HepG2 (cell line): ENCODE data around the gene LMCD1. TPM values are rescaled to one million over a fixed set of nuclear protein-coding genes. Genes with fewer than 3 reads are reported as not detected.

Experiments used
- E2F5 ChIP-seq: sonication (generic); formaldehyde crosslinking; conservative IDR thresholded peaks from 2 replicates; pipeline ENCODE4 v1.4.0; 2020; ENCODE audit warnings: missing genetic modification reagents
- JUN ChIP-seq: sonication (generic); formaldehyde crosslinking; IDR thresholded peaks from 2 replicates; pipeline ENCODE4 v1.4.0; 2020; ENCODE audit warnings: mild to moderate bottlenecking, missing genetic modification reagents
- KDM4B ChIP-seq: sonication (generic); formaldehyde crosslinking; IDR thresholded peaks from 2 replicates; pipeline ENCODE4 v1.4.0; 2020; ENCODE audit warnings: missing genetic modification reagents
- MATR3 ChIP-seq: sonication (generic); formaldehyde crosslinking; IDR thresholded peaks from 2 replicates; pipeline ENCODE4 v1.4.0; 2020; ENCODE audit warnings: missing genetic modification reagents
- NAIF1 ChIP-seq: sonication (generic); formaldehyde crosslinking; IDR thresholded peaks from 2 replicates; pipeline ENCODE4 v1.5.0; 2020; ENCODE audit warnings: mild to moderate bottlenecking, missing genetic modification reagents, borderline replicate concordance
- NFE2 ChIP-seq: sonication (generic); formaldehyde crosslinking; IDR thresholded peaks from 2 replicates; pipeline ENCODE4 v1.4.0; 2020; ENCODE audit warnings: missing genetic modification reagents
- PBX3 ChIP-seq: sonication (generic); formaldehyde crosslinking; IDR thresholded peaks from 2 replicates; pipeline ENCODE4 v1.8.1; 2023; ENCODE audit warnings: missing genetic modification reagents, inconsistent platforms, borderline replicate concordance
- SKI ChIP-seq: fragments of 450-650 bp; IDR thresholded peaks from one replicate; pipeline ENCODE4 v1.6.1; 2018; ENCODE audit warnings: mild to moderate bottlenecking; ENCODE audit not compliant: partially characterized antibody
- SOX13 ChIP-seq, 3 experiments: fragments of 450-650 bp in 1 of 3; sonication (generic) in 1 of 3; formaldehyde crosslinking in 1 of 3; IDR thresholded peaks in 2 of 3; conservative IDR thresholded peaks in 1 of 3; 2 replicates each; pipeline versions ENCODE4 v1.5.0 to v1.6.1; 2016 to 2020; ENCODE audit warnings: antibody characterized with exemption in 1 of 3, mild to moderate bottlenecking in 1 of 3, missing compliant biosample characterization in 1 of 3, missing genetic modification reagents in 1 of 3, moderate library complexity in 1 of 3
- SP140L ChIP-seq: sonication (generic); formaldehyde crosslinking; IDR thresholded peaks from 2 replicates; pipeline ENCODE4 v1.4.0; 2020; ENCODE audit warnings: missing genetic modification reagents, borderline replicate concordance
- SPEN ChIP-seq: sonication (generic); formaldehyde crosslinking; IDR thresholded peaks from 2 replicates; pipeline ENCODE4 v1.5.1; 2020; ENCODE audit warnings: low read depth, mild to moderate bottlenecking, missing genetic modification reagents
- ZBTB20 ChIP-seq: sonication (generic); formaldehyde crosslinking; IDR thresholded peaks from 2 replicates; pipeline ENCODE4 v1.8.1; 2023; ENCODE audit warnings: missing genetic modification reagents, low read depth, mild to moderate bottlenecking, borderline replicate concordance
- ZNF10 ChIP-seq: sonication (generic); formaldehyde crosslinking; IDR thresholded peaks from 2 replicates; pipeline ENCODE4 v1.4.0; 2020; ENCODE audit warnings: mild to moderate bottlenecking, low read depth, missing genetic modification reagents, borderline replicate concordance
- ZNF232 ChIP-seq: sonication (generic); formaldehyde crosslinking; IDR thresholded peaks from 2 replicates; pipeline ENCODE4 v1.4.0; 2020; ENCODE audit warnings: missing genetic modification reagents, borderline replicate concordance
- ZNF260 ChIP-seq: sonication (generic); formaldehyde crosslinking; IDR thresholded peaks from 2 replicates; pipeline ENCODE4 v1.4.0; 2020; ENCODE audit warnings: missing genetic modification reagents, low read depth, mild to moderate bottlenecking, borderline replicate concordance
- ZNF326 ChIP-seq: sonication (generic); formaldehyde crosslinking; IDR thresholded peaks from 2 replicates; pipeline ENCODE4 v1.4.0; 2020; ENCODE audit warnings: missing genetic modification reagents, borderline replicate concordance
- ZNF432 ChIP-seq: sonication (generic); formaldehyde crosslinking; IDR thresholded peaks from 2 replicates; pipeline ENCODE4 v1.5.0; 2020; ENCODE audit warnings: missing genetic modification reagents, mild to moderate bottlenecking, borderline replicate concordance
- ZNF556 ChIP-seq: sonication (generic); formaldehyde crosslinking; IDR thresholded peaks from 2 replicates; pipeline ENCODE4 v1.4.0; 2020; ENCODE audit warnings: mild to moderate bottlenecking, missing genetic modification reagents, borderline replicate concordance
- ZNF558 ChIP-seq: sonication (generic); formaldehyde crosslinking; IDR thresholded peaks from 2 replicates; pipeline ENCODE4 v1.9.0; 2022; ENCODE audit warnings: mild to moderate bottlenecking, missing genetic modification reagents, borderline replicate concordance
- ZNF691 ChIP-seq: sonication (generic); formaldehyde crosslinking; IDR thresholded peaks from 2 replicates; pipeline ENCODE4 v1.4.0; 2020; ENCODE audit warnings: missing genetic modification reagents, low read depth, mild to moderate bottlenecking, borderline replicate concordance
- ZSCAN22 ChIP-seq: sonication (generic); formaldehyde crosslinking; IDR thresholded peaks from 2 replicates; pipeline ENCODE4 v1.4.0; 2020; ENCODE audit warnings: mild to moderate bottlenecking, missing genetic modification reagents
- polyA plus RNA-seq, 8 experiments: library from polyadenylated mRNA; depleted of rRNA in 3 of 8; stranded (reverse) in 7 of 8; unstranded in 1 of 8; fragments of >200 nt; fragmentation: Illumina TruSeq in 4 of 8; extraction: Trizol in 4 of 8; gene quantifications; 2 replicates each; pipeline versions ENCODE4 v1.2.1 to v1.2.3, GENCODE V29; 2011 to 2016; ENCODE audit warnings: low read depth in 4 of 8, missing spikeins in 1 of 8, mixed read lengths in 1 of 8; ENCODE audit not compliant: insufficient read depth in 1 of 8
- total RNA-seq, 5 experiments: library from RNA; depleted of rRNA; stranded (reverse); fragments of >200 nt; fragmentation: Illumina TruSeq; extraction: Trizol; gene quantifications; 2 replicates each; pipeline ENCODE4 v1.2.3, GENCODE V29; 2016; ENCODE audit warnings: low read depth in 1 of 5
- TF ChIP-seq, protein P1 (sequence below): sonication (generic); formaldehyde crosslinking; IDR thresholded peaks from 2 replicates; pipeline ENCODE4 v1.4.0; 2020; ENCODE audit warnings: missing genetic modification reagents
- TF ChIP-seq, protein P2 (sequence below): sonication (generic); formaldehyde crosslinking; IDR thresholded peaks from 2 replicates; pipeline ENCODE4 v1.5.0; 2020; ENCODE audit warnings: missing genetic modification reagents, mild to moderate bottlenecking, borderline replicate concordance

Gene LMCD1
- total and polyA plus RNA-seq, 2 of the 13 experiments (the other 11 are each of a cell fraction or from before 2014, with no cell fraction given), result 6.2 to 7.1 TPM

DNA sequence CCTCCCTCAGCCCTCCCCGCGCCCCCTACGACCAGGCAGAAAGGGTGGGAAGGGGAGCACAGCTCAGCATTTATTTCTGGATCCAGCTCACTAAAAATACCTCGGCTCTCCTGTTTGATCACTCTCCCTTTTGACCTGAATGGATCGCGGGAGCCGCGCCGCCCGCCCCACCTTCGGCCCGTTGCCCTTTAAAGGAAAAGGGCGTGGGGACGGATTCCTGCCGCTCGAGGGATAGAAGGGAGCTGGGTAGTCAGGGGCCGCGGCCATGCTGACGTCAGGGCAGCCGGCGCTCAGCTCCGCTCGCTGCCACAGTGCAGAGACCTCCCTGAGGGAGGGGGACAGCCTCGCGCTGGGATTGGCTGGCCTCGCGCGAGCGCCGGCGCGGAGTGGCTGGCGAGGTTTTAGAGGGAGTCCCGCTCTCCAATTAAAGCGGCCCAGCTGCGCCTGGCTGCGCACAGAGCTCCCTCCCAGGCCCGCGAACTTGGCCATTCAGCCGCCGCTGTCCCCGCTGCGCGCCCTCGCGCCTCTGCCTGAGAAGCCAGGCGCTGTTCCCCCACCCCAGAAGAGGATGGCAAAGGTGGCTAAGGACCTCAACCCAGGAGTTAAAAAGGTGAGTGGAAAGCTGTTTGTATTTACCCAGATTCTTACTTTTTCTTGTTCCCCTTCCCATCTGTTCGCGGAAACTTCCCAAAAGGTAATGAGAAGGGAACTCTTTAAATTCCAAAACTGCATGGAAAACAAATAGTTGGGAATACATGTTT is at the start of gene LMCD1 (continued):
- TF ChIP-seq NFE2 (CRISPR knock-in tag) (no peak), ZNF232 (CRISPR knock-in tag) (peak; percentile 98), SPEN (peak; percentile 80; the same call in 1 of the 2 replicates), NAIF1 (CRISPR knock-in tag) (no peak), ZNF691 (CRISPR knock-in tag) (peak; percentile 68; the same call in 1 of the 2 replicates), SOX13 (IDR thresholded peaks at IDR 0.05) (no peak), SOX13 (CRISPR knock-in tag; conservative IDR thresholded peaks at IDR 0.05 in 1 of 2, IDR thresholded peaks at IDR 0.05 in 1 of 2) (peak in 1 of 2 experiments; percentile 46; a peak in 1 of 4 replicates), E2F5 (CRISPR knock-in tag) (peak; percentile 70; the same call in 1 of the 2 replicates), ZNF556 (no peak; the same call in 1 of the 2 replicates), SP140L (peak; percentile 95; the same call in 1 of the 2 replicates), JUN (CRISPR knock-in tag) (no peak; the same call in 1 of the 2 replicates), ZNF558 (CRISPR knock-in tag) (peak; percentile 97; the same call in 1 of the 2 replicates), ZNF10 (CRISPR knock-in tag) (no peak), PBX3 (CRISPR knock-in tag) (peak; percentile 83; the same call in 1 of the 2 replicates), KDM4B (CRISPR knock-in tag) (no peak), ZNF326 (CRISPR knock-in tag) (no peak), ZSCAN22 (peak; percentile 38; the same call in 1 of the 2 replicates), ZBTB20 (CRISPR knock-in tag) (peak; percentile 92; the same call in 1 of the 2 replicates), MATR3 (CRISPR knock-in tag) (no peak), ZNF432 (no peak), ZNF260 (CRISPR knock-in tag) (no peak), SKI (peak; percentile 36)
- TF ChIP-seq, protein P1, sequence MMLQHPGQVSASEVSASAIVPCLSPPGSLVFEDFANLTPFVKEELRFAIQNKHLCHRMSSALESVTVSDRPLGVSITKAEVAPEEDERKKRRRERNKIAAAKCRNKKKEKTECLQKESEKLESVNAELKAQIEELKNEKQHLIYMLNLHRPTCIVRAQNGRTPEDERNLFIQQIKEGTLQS (CRISPR knock-in tag), result peak; percentile 72; the same call in 1 of the 2 replicates
- TF ChIP-seq, protein P2, sequence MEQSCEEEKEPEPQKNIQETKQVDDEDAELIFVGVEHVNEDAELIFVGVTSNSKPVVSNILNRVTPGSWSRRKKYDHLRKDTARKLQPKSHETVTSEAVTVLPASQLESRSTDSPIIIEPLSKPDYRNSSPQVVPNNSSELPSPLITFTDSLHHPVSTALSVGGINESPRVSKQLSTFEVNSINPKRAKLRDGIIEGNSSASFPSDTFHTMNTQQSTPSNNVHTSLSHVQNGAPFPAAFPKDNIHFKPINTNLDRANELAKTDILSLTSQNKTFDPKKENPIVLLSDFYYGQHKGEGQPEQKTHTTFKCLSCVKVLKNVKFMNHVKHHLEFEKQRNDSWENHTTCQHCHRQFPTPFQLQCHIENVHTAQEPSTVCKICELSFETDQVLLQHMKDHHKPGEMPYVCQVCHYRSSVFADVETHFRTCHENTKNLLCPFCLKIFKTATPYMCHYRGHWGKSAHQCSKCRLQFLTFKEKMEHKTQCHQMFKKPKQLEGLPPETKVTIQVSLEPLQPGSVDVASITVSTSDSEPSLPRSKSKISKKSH (CRISPR knock-in tag), result peak; percentile 84; the same call in 1 of the 2 replicates
